ENCODE results near the gene SNTG2.

Gene SNTG2

DNA sequence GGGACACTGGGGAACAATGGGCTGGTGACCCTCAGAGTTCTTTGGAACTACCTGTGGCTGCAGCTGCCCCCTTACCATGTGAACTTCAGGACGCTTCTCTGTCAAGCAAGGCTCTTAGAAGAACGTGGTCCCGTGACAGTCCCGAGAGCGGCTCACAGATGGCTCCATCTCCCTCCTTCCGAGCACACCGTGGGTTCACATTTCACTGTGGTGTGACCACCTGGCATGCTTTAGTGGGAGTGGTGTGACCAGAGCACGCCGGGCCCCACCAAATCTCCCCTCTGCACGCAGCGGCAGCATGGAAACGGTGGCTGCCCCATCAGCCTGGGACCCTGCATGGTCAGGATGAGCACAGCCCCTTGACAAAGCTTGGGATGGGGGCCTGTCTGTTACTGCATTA is 452.9 kb downstream of the SNTG2 start:
- TF ChIP-seq ZC3H10 (CRISPR knock-in tag; IDR thresholded peaks at IDR 0.05): no peak
- TF ChIP-seq, protein P1, sequence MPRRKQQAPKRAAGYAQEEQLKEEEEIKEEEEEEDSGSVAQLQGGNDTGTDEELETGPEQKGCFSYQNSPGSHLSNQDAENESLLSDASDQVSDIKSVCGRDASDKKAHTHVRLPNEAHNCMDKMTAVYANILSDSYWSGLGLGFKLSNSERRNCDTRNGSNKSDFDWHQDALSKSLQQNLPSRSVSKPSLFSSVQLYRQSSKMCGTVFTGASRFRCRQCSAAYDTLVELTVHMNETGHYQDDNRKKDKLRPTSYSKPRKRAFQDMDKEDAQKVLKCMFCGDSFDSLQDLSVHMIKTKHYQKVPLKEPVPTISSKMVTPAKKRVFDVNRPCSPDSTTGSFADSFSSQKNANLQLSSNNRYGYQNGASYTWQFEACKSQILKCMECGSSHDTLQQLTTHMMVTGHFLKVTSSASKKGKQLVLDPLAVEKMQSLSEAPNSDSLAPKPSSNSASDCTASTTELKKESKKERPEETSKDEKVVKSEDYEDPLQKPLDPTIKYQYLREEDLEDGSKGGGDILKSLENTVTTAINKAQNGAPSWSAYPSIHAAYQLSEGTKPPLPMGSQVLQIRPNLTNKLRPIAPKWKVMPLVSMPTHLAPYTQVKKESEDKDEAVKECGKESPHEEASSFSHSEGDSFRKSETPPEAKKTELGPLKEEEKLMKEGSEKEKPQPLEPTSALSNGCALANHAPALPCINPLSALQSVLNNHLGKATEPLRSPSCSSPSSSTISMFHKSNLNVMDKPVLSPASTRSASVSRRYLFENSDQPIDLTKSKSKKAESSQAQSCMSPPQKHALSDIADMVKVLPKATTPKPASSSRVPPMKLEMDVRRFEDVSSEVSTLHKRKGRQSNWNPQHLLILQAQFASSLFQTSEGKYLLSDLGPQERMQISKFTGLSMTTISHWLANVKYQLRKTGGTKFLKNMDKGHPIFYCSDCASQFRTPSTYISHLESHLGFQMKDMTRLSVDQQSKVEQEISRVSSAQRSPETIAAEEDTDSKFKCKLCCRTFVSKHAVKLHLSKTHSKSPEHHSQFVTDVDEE (CRISPR knock-in tag; IDR thresholded peaks at IDR 0.05): no peak
- TF ChIP-seq, protein P2, sequence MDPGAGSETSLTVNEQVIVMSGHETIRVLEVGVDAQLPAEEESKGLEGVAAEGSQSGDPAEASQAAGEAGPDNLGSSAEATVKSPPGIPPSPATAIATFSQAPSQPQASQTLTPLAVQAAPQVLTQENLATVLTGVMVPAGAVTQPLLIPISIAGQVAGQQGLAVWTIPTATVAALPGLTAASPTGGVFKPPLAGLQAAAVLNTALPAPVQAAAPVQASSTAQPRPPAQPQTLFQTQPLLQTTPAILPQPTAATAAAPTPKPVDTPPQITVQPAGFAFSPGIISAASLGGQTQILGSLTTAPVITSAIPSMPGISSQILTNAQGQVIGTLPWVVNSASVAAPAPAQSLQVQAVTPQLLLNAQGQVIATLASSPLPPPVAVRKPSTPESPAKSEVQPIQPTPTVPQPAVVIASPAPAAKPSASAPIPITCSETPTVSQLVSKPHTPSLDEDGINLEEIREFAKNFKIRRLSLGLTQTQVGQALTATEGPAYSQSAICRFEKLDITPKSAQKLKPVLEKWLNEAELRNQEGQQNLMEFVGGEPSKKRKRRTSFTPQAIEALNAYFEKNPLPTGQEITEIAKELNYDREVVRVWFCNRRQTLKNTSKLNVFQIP (CRISPR knock-in tag; IDR thresholded peaks at IDR 0.05; ENCODE audit: borderline replicate concordance, low read depth): no peak
- no peak for TF ChIP-seq OSR1 (CRISPR knock-in tag; IDR thresholded peaks at IDR 0.05)
- TF ChIP-seq GLIS3 (CRISPR knock-in tag; IDR thresholded peaks at IDR 0.05): no peak
- no peak for TF ChIP-seq CSDC2 (CRISPR knock-in tag; IDR thresholded peaks at IDR 0.05)
- no peak for TF ChIP-seq ESRRG (CRISPR knock-in tag; IDR thresholded peaks at IDR 0.05)
- no peak for TF ChIP-seq ARNTL (CRISPR knock-in tag; IDR thresholded peaks at IDR 0.05; ENCODE audit: borderline replicate concordance, low read depth)
- no peak for TF ChIP-seq ZFP30 (CRISPR knock-in tag; IDR thresholded peaks at IDR 0.05)
- TF ChIP-seq ZNF565 (CRISPR knock-in tag; conservative IDR thresholded peaks at IDR 0.05; ENCODE audit: low read depth): no peak
- ATAC-seq: no peak

DNA sequence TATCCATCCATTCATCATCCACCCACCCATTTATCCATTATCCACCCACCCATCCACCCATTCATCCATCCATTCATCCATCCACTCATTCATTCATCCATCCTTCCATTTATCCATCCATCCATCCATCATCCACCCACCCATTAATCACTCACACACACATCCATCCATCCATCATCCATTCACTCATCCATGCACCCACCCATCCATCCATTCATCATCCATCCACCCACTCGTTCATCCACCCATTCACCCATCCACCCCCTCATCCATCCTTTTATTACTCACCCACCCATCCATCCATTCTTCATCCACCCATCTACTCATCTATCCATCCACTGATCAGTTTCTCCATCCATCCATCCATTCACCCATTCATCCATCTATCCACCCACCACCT is 454.5 kb downstream of the SNTG2 start:
- TF ChIP-seq ARNTL (CRISPR knock-in tag; IDR thresholded peaks at IDR 0.05; ENCODE audit: borderline replicate concordance, low read depth) (no peak), SNAI2 (CRISPR knock-in tag; IDR thresholded peaks at IDR 0.05) (no peak)
- TF ChIP-seq, protein P1 (CRISPR knock-in tag; IDR thresholded peaks at IDR 0.05): no peak
- ATAC-seq: no peak

DNA sequence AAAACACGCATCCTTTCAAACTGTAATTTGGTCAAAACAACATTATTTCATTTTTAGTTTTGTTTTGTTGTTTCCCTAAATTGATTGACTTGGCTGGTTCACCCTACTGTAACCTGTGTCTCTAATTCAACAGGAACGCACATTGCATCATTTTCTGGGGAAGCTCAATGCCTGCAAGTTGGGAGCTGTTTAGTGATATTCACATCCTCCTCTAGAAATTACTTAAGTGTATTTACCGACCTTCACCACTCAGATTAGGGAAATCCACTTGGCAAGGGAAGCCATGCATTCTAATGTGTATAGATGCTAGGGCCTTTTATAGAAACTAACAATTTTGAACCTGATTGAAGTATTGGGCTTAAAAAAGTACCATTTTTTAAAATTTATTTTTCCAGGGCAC is 455.3 kb downstream of the SNTG2 start:
- TF ChIP-seq ARNTL (CRISPR knock-in tag; IDR thresholded peaks at IDR 0.05; ENCODE audit: borderline replicate concordance, low read depth) (no peak), TCF4 (CRISPR knock-in tag; IDR thresholded peaks at IDR 0.05; ENCODE audit: borderline replicate concordance) (no peak), RARB (CRISPR knock-in tag; IDR thresholded peaks at IDR 0.05) (no peak), PPARA (CRISPR knock-in tag; IDR thresholded peaks at IDR 0.05; ENCODE audit: borderline replicate concordance) (no peak), ISL1 (CRISPR knock-in tag; IDR thresholded peaks at IDR 0.05) (no peak), SNAI2 (CRISPR knock-in tag; IDR thresholded peaks at IDR 0.05) (no peak), CSDC2 (CRISPR knock-in tag; IDR thresholded peaks at IDR 0.05) (no peak), BACH2 (CRISPR knock-in tag; IDR thresholded peaks at IDR 0.05; ENCODE audit: borderline replicate concordance) (no peak), TOX (CRISPR knock-in tag; IDR thresholded peaks at IDR 0.05; ENCODE audit: borderline replicate concordance) (no peak)
- TF ChIP-seq, protein P1 (CRISPR knock-in tag; IDR thresholded peaks at IDR 0.05): no peak
- TF ChIP-seq, protein P3, sequence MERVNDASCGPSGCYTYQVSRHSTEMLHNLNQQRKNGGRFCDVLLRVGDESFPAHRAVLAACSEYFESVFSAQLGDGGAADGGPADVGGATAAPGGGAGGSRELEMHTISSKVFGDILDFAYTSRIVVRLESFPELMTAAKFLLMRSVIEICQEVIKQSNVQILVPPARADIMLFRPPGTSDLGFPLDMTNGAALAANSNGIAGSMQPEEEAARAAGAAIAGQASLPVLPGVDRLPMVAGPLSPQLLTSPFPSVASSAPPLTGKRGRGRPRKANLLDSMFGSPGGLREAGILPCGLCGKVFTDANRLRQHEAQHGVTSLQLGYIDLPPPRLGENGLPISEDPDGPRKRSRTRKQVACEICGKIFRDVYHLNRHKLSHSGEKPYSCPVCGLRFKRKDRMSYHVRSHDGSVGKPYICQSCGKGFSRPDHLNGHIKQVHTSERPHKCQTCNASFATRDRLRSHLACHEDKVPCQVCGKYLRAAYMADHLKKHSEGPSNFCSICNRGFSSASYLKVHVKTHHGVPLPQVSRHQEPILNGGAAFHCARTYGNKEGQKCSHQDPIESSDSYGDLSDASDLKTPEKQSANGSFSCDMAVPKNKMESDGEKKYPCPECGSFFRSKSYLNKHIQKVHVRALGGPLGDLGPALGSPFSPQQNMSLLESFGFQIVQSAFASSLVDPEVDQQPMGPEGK (CRISPR knock-in tag; IDR thresholded peaks at IDR 0.05; ENCODE audit: borderline replicate concordance): no peak
- TF ChIP-seq, protein P4, sequence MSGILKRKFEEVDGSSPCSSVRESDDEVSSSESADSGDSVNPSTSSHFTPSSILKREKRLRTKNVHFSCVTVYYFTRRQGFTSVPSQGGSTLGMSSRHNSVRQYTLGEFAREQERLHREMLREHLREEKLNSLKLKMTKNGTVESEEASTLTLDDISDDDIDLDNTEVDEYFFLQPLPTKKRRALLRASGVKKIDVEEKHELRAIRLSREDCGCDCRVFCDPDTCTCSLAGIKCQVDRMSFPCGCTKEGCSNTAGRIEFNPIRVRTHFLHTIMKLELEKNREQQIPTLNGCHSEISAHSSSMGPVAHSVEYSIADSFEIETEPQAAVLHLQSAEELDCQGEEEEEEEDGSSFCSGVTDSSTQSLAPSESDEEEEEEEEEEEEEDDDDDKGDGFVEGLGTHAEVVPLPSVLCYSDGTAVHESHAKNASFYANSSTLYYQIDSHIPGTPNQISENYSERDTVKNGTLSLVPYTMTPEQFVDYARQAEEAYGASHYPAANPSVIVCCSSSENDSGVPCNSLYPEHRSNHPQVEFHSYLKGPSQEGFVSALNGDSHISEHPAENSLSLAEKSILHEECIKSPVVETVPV (CRISPR knock-in tag; IDR thresholded peaks at IDR 0.05): no peak
- ATAC-seq: no peak
